Activated naive CD8-positive, alpha-beta T cell treated with anti-CD3 and anti-CD28 coated beads, Interleukin-2, amount 50 U/mL, for 24 hours (primary cell): Measurements from ENCODE around the gene INPP4B.
"Not testable (repeated sequence)": the region's sequence is repeated elsewhere in the genome, so short reads cannot be mapped to it uniquely, and the experiment has no call there.

Source experiments
- ATAC-seq: fragments of 150-1000 bp; cut with Tn5 transposase; one replicate; pipeline ENCODE4 v1.10.0; 2021
- DNase-seq: peaks from one replicate; pipeline ENCODE4 v3.0.0; 2021
- H3K27ac Mint-ChIP-seq: one replicate; pipeline ENCODE4 v1.8.0; 2021; ENCODE audit warnings: mild to moderate bottlenecking, mixed read lengths
- H3K27me3 Mint-ChIP-seq: one replicate; pipeline ENCODE4 v1.8.0; 2021; ENCODE audit warnings: mixed read lengths
- H3K36me3 Mint-ChIP-seq: one replicate; pipeline ENCODE4 v1.8.0; 2021; ENCODE audit warnings: low read depth, mixed read lengths
- H3K4me1 Mint-ChIP-seq: one replicate; pipeline ENCODE4 v1.8.0; 2021; ENCODE audit warnings: mixed read lengths
- H3K4me3 Mint-ChIP-seq: one replicate; pipeline ENCODE4 v1.8.0; 2021; ENCODE audit warnings: mild to moderate bottlenecking, moderate library complexity, mixed read lengths
- H3K9me3 Mint-ChIP-seq: one replicate; pipeline ENCODE4 v1.8.0; 2021; ENCODE audit warnings: mixed read lengths

INPP4B gene

GRCh38 chr4:142644628-142645027 lies 201.5 kb downstream of the INPP4B start:
- DNase-seq, H3K27me3 Mint-ChIP-seq, ATAC-seq, H3K4me3 Mint-ChIP-seq, H3K27ac Mint-ChIP-seq: not testable (repeated sequence)
- peaks cover 31% of the 10 kb centered on the region for H3K9me3 Mint-ChIP-seq
- H3K36me3 Mint-ChIP-seq: peaks cover 13% of the 10 kb centered on the region
- peaks cover 10% of the 10 kb centered on the region for H3K4me1 Mint-ChIP-seq

GRCh38 chr4:142637614-142638013 lies 208.5 kb downstream of the INPP4B start:
- H3K27me3 Mint-ChIP-seq: no peaks in the 10 kb centered on the region
- no peak for DNase-seq
- no peak for ATAC-seq
- peaks cover 2% of the 10 kb centered on the region for H3K36me3 Mint-ChIP-seq
- H3K27ac Mint-ChIP-seq: no peak overlapping the region
- H3K9me3 Mint-ChIP-seq: peaks cover 22% of the 10 kb centered on the region
- no peak overlapping the region for H3K4me3 Mint-ChIP-seq
- H3K4me1 Mint-ChIP-seq: no peaks in the 10 kb centered on the region

GRCh38 chr4:142631836-142632235 lies 214.3 kb downstream of the INPP4B start:
- Mint-ChIP-seq H3K27ac (no peak overlapping the region), H3K27me3 (no peaks in the 10 kb centered on the region), H3K4me3 (no peak overlapping the region), H3K4me1 (no peaks in the 10 kb centered on the region), H3K36me3 (no peaks in the 10 kb centered on the region), H3K9me3 (peaks cover 30% of the 10 kb centered on the region)
- DNase-seq: no peak
- ATAC-seq: no peak

GRCh38 chr4:142615324-142615665 lies 230.8 kb downstream of the INPP4B start:
- Mint-ChIP-seq H3K27ac (no peak overlapping the region), H3K27me3 (no peaks in the 10 kb centered on the region), H3K9me3 (peaks cover 24% of the 10 kb centered on the region), H3K4me3 (no peak overlapping the region), H3K36me3 (peaks cover 4% of the 10 kb centered on the region), H3K4me1 (no peaks in the 10 kb centered on the region)
- DNase-seq (no peak), ATAC-seq (no peak)

- no peak for DNase-seq
- no peaks in the 10 kb centered on the region for H3K27me3 Mint-ChIP-seq
- H3K27ac Mint-ChIP-seq: no peak overlapping the region
- no peaks in the 10 kb centered on the region for H3K4me1 Mint-ChIP-seq
- H3K36me3 Mint-ChIP-seq: peaks cover 4% of the 10 kb centered on the region
- H3K9me3 Mint-ChIP-seq: peaks cover 19% of the 10 kb centered on the region
- H3K4me3 Mint-ChIP-seq: no peak overlapping the region
- no peak for ATAC-seq
Observed at GRCh38 chr4:142614621-142615323, 231.3 kb downstream of the INPP4B start.

- Mint-ChIP-seq H3K36me3 (peaks cover 6% of the 10 kb centered on the region), H3K4me1 (no peaks in the 10 kb centered on the region), H3K27me3 (no peaks in the 10 kb centered on the region), H3K4me3 (no peak overlapping the region), H3K27ac (no peak overlapping the region), H3K9me3 (peaks cover 30% of the 10 kb centered on the region)
- ATAC-seq (no peak), DNase-seq (no peak)
Observed at GRCh38 chr4:142607976-142608375, 238.1 kb downstream of the INPP4B start.

- H3K27ac Mint-ChIP-seq: no peak overlapping the region
- peaks cover 23% of the 10 kb centered on the region for H3K36me3 Mint-ChIP-seq
- H3K4me3 Mint-ChIP-seq: no peak overlapping the region
Observed at GRCh38 chr4:142600952-142601351, 245.1 kb downstream of the INPP4B start.

GRCh38 chr4:142598132-142598531 lies 248.0 kb downstream of the INPP4B start:
- DNase-seq: no peak
- no peak for ATAC-seq
- Mint-ChIP-seq H3K9me3 (peaks cover 36% of the 10 kb centered on the region), H3K36me3 (peaks cover 17% of the 10 kb centered on the region), H3K27me3 (no peaks in the 10 kb centered on the region), H3K4me3 (no peak overlapping the region), H3K27ac (no peak overlapping the region), H3K4me1 (peaks cover 3% of the 10 kb centered on the region)

More at GRCh38 chr4:142600952-142601351, 245.1 kb downstream of the INPP4B start:
- Mint-ChIP-seq H3K27me3 (no peaks in the 10 kb centered on the region), H3K4me1 (no peaks in the 10 kb centered on the region), H3K9me3 (peaks cover 55% of the 10 kb centered on the region)
- ATAC-seq (no peak), DNase-seq (no peak)

GRCh38 chr4:142596595-142596994 lies 249.5 kb downstream of the INPP4B start:
- no peak for DNase-seq
- H3K27ac Mint-ChIP-seq: no peak overlapping the region
- no peak overlapping the region for H3K4me3 Mint-ChIP-seq
- ATAC-seq: no peak
- peaks cover 4% of the 10 kb centered on the region for H3K4me1 Mint-ChIP-seq
- H3K9me3 Mint-ChIP-seq: peaks cover 29% of the 10 kb centered on the region
- H3K27me3 Mint-ChIP-seq: no peaks in the 10 kb centered on the region
- H3K36me3 Mint-ChIP-seq: peaks cover 8% of the 10 kb centered on the region

- Mint-ChIP-seq H3K4me1 (peaks cover 4% of the 10 kb centered on the region), H3K9me3 (peaks cover 29% of the 10 kb centered on the region)
- no peak for ATAC-seq
Observed at GRCh38 chr4:142596121-142596520, 250.0 kb downstream of the INPP4B start.

GRCh38 chr4:142595222-142595871 lies 250.8 kb downstream of the INPP4B start:
- DNase-seq (no peak), ATAC-seq (no peak)
- no peak overlapping the region for H3K27ac Mint-ChIP-seq
- H3K4me3 Mint-ChIP-seq: no peak overlapping the region
- H3K4me1 Mint-ChIP-seq: peaks cover 4% of the 10 kb centered on the region
- H3K9me3 Mint-ChIP-seq: peaks cover 22% of the 10 kb centered on the region
- peaks cover 11% of the 10 kb centered on the region for H3K36me3 Mint-ChIP-seq
- no peaks in the 10 kb centered on the region for H3K27me3 Mint-ChIP-seq

More at GRCh38 chr4:142596121-142596520, 250.0 kb downstream of the INPP4B start:
- Mint-ChIP-seq H3K27me3 (no peaks in the 10 kb centered on the region), H3K27ac (no peak overlapping the region), H3K4me3 (no peak overlapping the region), H3K36me3 (peaks cover 11% of the 10 kb centered on the region)
- no peak for DNase-seq

- Mint-ChIP-seq H3K36me3 (peaks cover 3% of the 10 kb centered on the region), H3K9me3 (no peaks in the 10 kb centered on the region), H3K4me1 (peaks cover 17% of the 10 kb centered on the region), H3K27ac (no peak overlapping the region), H3K4me3 (no peak overlapping the region), H3K27me3 (no peaks in the 10 kb centered on the region)
- ATAC-seq: no peak
- DNase-seq: no peak
Observed at GRCh38 chr4:142585411-142585810, 260.7 kb downstream of the INPP4B start.

GRCh38 chr4:142583708-142584107 lies 262.4 kb downstream of the INPP4B start:
- no peaks in the 10 kb centered on the region for H3K27me3 Mint-ChIP-seq
- H3K36me3 Mint-ChIP-seq: peaks cover 3% of the 10 kb centered on the region
- no peak for DNase-seq
- no peaks in the 10 kb centered on the region for H3K9me3 Mint-ChIP-seq
- no peak overlapping the region for H3K4me3 Mint-ChIP-seq
- H3K4me1 Mint-ChIP-seq: peaks cover 20% of the 10 kb centered on the region
- no peak for ATAC-seq
- H3K27ac Mint-ChIP-seq: no peak overlapping the region

GRCh38 chr4:142582340-142582739 lies 263.8 kb downstream of the INPP4B start:
- Mint-ChIP-seq H3K4me3 (no peak overlapping the region), H3K9me3 (no peaks in the 10 kb centered on the region), H3K36me3 (peaks cover 3% of the 10 kb centered on the region), H3K27me3 (no peaks in the 10 kb centered on the region), H3K27ac (no peak overlapping the region), H3K4me1 (peaks cover 20% of the 10 kb centered on the region)
- ATAC-seq (peak; percentile 46), DNase-seq (no peak)

GRCh38 chr4:142581881-142582280 lies 264.2 kb downstream of the INPP4B start:
- Mint-ChIP-seq H3K4me3 (no peak overlapping the region), H3K27me3 (no peaks in the 10 kb centered on the region), H3K27ac (no peak overlapping the region), H3K4me1 (peaks cover 20% of the 10 kb centered on the region), H3K9me3 (no peaks in the 10 kb centered on the region), H3K36me3 (peaks cover 3% of the 10 kb centered on the region)
- DNase-seq: no peak
- no peak for ATAC-seq
